Hepatocyte (in vitro differentiated cells): Measurements from ENCODE around the gene ALX3.

Experiments used
- EZH2 ChIP-seq: fragments of 200-600 bp; sonication (generic); IDR thresholded peaks from 2 replicates; pipeline ENCODE4 v1.6.1; 2016; ENCODE audit warnings: antibody characterized with exemption, mild to moderate bottlenecking, borderline replicate concordance
- TF ChIP-seq, protein P1 (sequence below): fragments of 200-600 bp; sonication (generic); IDR thresholded peaks from 2 replicates; pipeline ENCODE4 v1.5.1; 2016; ENCODE audit warnings: antibody characterized with exemption, mild to moderate bottlenecking; ENCODE audit not compliant: poor library complexity

GRCh38 chr1:110012100-110012780, 58.2 kb downstream of the ALX3 start:
- TF ChIP-seq, protein P1, sequence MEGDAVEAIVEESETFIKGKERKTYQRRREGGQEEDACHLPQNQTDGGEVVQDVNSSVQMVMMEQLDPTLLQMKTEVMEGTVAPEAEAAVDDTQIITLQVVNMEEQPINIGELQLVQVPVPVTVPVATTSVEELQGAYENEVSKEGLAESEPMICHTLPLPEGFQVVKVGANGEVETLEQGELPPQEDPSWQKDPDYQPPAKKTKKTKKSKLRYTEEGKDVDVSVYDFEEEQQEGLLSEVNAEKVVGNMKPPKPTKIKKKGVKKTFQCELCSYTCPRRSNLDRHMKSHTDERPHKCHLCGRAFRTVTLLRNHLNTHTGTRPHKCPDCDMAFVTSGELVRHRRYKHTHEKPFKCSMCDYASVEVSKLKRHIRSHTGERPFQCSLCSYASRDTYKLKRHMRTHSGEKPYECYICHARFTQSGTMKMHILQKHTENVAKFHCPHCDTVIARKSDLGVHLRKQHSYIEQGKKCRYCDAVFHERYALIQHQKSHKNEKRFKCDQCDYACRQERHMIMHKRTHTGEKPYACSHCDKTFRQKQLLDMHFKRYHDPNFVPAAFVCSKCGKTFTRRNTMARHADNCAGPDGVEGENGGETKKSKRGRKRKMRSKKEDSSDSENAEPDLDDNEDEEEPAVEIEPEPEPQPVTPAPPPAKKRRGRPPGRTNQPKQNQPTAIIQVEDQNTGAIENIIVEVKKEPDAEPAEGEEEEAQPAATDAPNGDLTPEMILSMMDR: no peak
- no peak for TF ChIP-seq EZH2
